Esophagus muscularis mucosa (tissue), 4 donors: ENCODE results near the gene AADACL4. TPM values are rescaled to one million over a fixed set of nuclear protein-coding genes. Genes with fewer than 3 reads are reported as not detected.
"Not testable (repeated sequence)": the region's sequence is repeated elsewhere in the genome, so short reads cannot be mapped to it uniquely, and the experiment has no call there.

Experiments used
- DNase-seq: peaks from one replicate; pipeline ENCODE4 v3.0.0-alpha.2; 2017; ENCODE audit errors: extremely low spot score
- H3K27ac ChIP-seq, 4 donors: fragments of 200-600 bp; sonication (generic); replicated peaks in 1 of 4; 1 replicate in 3 of 4; 2 replicates in 1 of 4; pipeline ENCODE4 v1.5.1; 2016 to 2019; ENCODE audit warnings: mild to moderate bottlenecking in 1 of 4
- H3K27me3 ChIP-seq, 4 donors: fragments of 200-600 bp; sonication (generic); one replicate each; pipeline versions ENCODE4 v1.5.1 to v1.6.0; 2016 to 2019
- H3K36me3 ChIP-seq, 4 donors: fragments of 200-600 bp; sonication (generic); one replicate each; pipeline ENCODE4 v1.5.1; 2016 to 2019
- H3K4me1 ChIP-seq, 4 donors: fragments of 200-600 bp; sonication (generic); one replicate each; pipeline ENCODE4 v1.5.1; 2016 to 2019
- H3K4me3 ChIP-seq, 4 donors: fragments of 200-600 bp; sonication (generic); 1 replicate in 2 of 4; 2 replicates in 2 of 4; pipeline ENCODE4 v1.5.1; 2016 to 2019; ENCODE audit warnings: mild to moderate bottlenecking in 4 of 4, moderate library complexity in 1 of 4
- H3K9me3 ChIP-seq, 4 donors: fragments of 200-600 bp; sonication (generic); 1 replicate in 3 of 4; 2 replicates in 1 of 4; pipeline ENCODE4 v1.5.1; 2016 to 2019
- EP300 ChIP-seq: sonication (generic); formaldehyde crosslinking; IDR thresholded peaks from one replicate; pipeline ENCODE4 v1.6.1; 2017; ENCODE audit warnings: antibody characterized with exemption
- POLR2A ChIP-seq: fragments of 450-650 bp; IDR thresholded peaks from one replicate; pipeline ENCODE4 v1.6.1; 2017; ENCODE audit warnings: antibody characterized with exemption, moderate library complexity, mild to moderate bottlenecking, low read depth
- POLR2AphosphoS5 ChIP-seq, 2 donors: sonication (generic); formaldehyde crosslinking; IDR thresholded peaks; one replicate each; pipeline ENCODE4 v1.6.1; 2017; ENCODE audit warnings: antibody characterized with exemption in 2 of 2
- WGBS: methylation state at CpG from one replicate; pipeline ENCODE4 v1.1.5; 2018; 5-methylcytosine and 5-hydroxymethylcytosine counted together
- intact Hi-C: fragments of 100-400 bp; cut with DNase I; formaldehyde crosslinking; loops from one replicate; pipeline ENCODE4 v1.15.1; 2023
- total RNA-seq, 4 donors: library from RNA; depleted of rRNA; stranded (reverse); fragments of >200 nt; gene quantifications; one replicate each; pipeline versions ENCODE4 v1.1.0 to v1.2.1, GENCODE V29; 2016
- TF ChIP-seq, protein P1 (sequence below), 3 experiments: fragments of 200-600 bp in 2 of 3; fragments of 450-650 bp in 1 of 3; sonication (generic) in 2 of 3; IDR thresholded peaks; one replicate each; pipeline ENCODE4 v1.5.1; 2017 to 2019; ENCODE audit warnings: antibody characterized with exemption in 3 of 3, mild to moderate bottlenecking in 2 of 3, moderate library complexity in 1 of 3

The AADACL4 gene
- total RNA-seq, 4 donors from 2014 or later: not detected

DNA sequence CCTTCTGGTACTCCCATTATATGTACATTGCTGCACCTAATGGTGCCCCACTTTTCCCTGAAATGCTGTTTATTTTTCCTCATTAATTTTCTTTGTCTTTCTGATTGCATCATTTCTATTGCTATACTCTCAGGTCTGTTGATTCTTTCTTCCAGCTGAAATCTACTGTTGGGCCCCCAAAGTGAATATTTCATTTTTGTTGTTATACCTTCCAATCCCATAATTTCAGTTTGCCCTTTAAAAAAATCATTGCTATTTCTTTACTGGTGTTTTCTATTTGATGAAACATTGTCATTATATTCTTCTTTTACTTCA is 3.0 kb upstream of the AADACL4 start:
- Histone ChIP-seq H3K4me1 (peaks cover 0 to 11% (median 7%) of the 10 kb centered on the region in 4 donors), H3K27ac (no peak overlapping the region), H3K4me3 (no peak overlapping the region), H3K27me3 (peaks cover 0 to 6% (median 0%) of the 10 kb centered on the region in 4 donors), H3K36me3 (no peaks in the 10 kb centered on the region), H3K9me3 (peaks cover 0 to 27% (median 23%) of the 10 kb centered on the region in 4 donors)
- intact Hi-C loops: no loop called here
- TF ChIP-seq, protein P1, sequence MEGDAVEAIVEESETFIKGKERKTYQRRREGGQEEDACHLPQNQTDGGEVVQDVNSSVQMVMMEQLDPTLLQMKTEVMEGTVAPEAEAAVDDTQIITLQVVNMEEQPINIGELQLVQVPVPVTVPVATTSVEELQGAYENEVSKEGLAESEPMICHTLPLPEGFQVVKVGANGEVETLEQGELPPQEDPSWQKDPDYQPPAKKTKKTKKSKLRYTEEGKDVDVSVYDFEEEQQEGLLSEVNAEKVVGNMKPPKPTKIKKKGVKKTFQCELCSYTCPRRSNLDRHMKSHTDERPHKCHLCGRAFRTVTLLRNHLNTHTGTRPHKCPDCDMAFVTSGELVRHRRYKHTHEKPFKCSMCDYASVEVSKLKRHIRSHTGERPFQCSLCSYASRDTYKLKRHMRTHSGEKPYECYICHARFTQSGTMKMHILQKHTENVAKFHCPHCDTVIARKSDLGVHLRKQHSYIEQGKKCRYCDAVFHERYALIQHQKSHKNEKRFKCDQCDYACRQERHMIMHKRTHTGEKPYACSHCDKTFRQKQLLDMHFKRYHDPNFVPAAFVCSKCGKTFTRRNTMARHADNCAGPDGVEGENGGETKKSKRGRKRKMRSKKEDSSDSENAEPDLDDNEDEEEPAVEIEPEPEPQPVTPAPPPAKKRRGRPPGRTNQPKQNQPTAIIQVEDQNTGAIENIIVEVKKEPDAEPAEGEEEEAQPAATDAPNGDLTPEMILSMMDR (IDR thresholded peaks at IDR 0.05): no peak
- TF ChIP-seq EP300 (no peak), POLR2A (no peak), POLR2AphosphoS5 (IDR thresholded peaks at IDR 0.05) (no peak)
- no peak for DNase-seq

DNA sequence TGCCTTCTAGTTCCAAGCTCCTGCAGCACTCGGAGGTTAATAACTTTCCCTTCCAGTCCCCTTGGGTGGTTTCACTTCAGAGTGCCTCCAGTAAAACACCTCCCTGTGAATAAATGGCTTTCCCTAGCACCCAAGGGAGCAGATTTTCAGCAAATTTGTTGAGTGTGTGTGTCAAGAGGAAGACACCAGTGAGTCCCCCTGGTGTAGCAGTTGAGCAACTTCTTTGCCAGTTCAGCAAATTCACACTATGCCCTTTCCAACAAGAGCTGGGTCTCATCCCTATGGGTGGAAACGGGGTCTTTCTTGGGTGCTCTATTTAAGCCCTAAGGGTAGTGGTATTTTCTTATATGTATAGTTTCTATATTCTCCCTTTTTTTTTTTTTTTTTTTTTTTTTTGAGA is 806 bp upstream of the AADACL4 start:
- no peak for DNase-seq
- H3K4me1 ChIP-seq: no peaks in the 10 kb centered on the region
- H3K36me3 ChIP-seq: no peaks in the 10 kb centered on the region
- 93% methylated on average over 2 of the region's 2 CpGs for WGBS
- H3K27ac ChIP-seq: no peak overlapping the region
- TF ChIP-seq, protein P1 (IDR thresholded peaks at IDR 0.05): no peak
- TF ChIP-seq EP300 (no peak), POLR2AphosphoS5 (IDR thresholded peaks at IDR 0.05) (no peak), POLR2A (no peak)
- H3K27me3 ChIP-seq: no peaks in the 10 kb centered on the region
- H3K9me3 ChIP-seq: peaks cover 0 to 27% (median 23%) of the 10 kb centered on the region in 4 donors
- no peak overlapping the region for H3K4me3 ChIP-seq
- intact Hi-C loops: no loop called here

DNA sequence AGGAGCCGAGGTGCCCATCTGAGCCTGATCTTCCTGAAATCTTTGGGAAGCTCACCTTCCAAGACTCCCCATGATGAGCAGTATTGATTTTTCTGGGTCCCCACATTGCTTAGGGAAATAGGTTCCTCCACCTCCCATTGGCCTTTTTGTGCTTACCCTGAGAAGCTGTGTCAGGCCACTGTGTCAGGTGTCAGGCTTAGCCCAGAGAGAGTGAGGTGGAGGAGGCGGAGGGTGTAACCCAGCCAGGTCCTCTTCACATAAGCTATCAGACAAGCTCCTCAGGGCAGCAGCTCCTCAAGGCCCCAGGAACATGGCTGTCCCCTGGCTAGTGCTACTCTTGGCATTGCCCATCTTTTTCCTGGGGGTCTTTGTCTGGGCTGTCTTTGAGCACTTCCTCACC is 352 bp downstream of the AADACL4 start:
- Histone ChIP-seq H3K4me1 (no peaks in the 10 kb centered on the region), H3K4me3 (no peak overlapping the region), H3K27ac (no peak overlapping the region), H3K27me3 (no peaks in the 10 kb centered on the region), H3K36me3 (no peaks in the 10 kb centered on the region), H3K9me3 (peaks cover 0 to 25% (median 21%) of the 10 kb centered on the region in 4 donors)
- TF ChIP-seq POLR2A (no peak), EP300 (no peak), POLR2AphosphoS5 (IDR thresholded peaks at IDR 0.05) (no peak)
- TF ChIP-seq, protein P1 (IDR thresholded peaks at IDR 0.05): no peak
- intact Hi-C loops: no loop called here
- WGBS: 100% methylated on average over 2 of the region's 2 CpGs
- no peak for DNase-seq

DNA sequence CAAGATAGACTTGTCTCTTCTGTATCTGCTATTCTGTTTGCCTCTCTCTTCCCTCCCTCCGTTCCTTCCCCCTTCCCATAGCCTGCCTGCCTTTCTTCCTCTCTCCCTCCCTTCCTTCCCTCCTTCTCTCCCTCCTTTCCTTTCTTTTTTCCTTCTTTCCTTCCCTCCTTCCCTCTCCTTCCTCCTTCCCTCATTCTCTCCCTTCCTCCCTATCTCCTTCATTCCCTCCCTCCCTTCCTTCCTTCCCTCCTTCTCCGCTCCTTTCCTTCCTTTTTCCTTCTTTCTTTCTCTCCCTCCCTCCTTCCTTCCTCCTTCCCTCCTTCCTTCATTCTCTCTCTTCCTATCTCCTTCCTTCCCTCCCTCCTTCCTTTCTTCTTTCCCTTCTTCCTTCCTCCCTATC is 944 bp downstream of the AADACL4 start:
- intact Hi-C loops: no loop called here
- Histone ChIP-seq H3K36me3 (no peaks in the 10 kb centered on the region), H3K27me3 (no peaks in the 10 kb centered on the region), H3K27ac (no peak overlapping the region), H3K4me1 (peaks cover 0 to 3% (median 0%) of the 10 kb centered on the region in 4 donors), H3K9me3 (peaks cover 0 to 19% (median 15%) of the 10 kb centered on the region in 4 donors), H3K4me3 (no peak overlapping the region)
- no peak for DNase-seq
- no peak for TF ChIP-seq EP300
- TF ChIP-seq, protein P1 (IDR thresholded peaks at IDR 0.05): no peak
- TF ChIP-seq POLR2AphosphoS5 (IDR thresholded peaks at IDR 0.05): no peak
- TF ChIP-seq POLR2A: no peak
- WGBS: 90% methylated on average over 2 of the region's 2 CpGs

DNA sequence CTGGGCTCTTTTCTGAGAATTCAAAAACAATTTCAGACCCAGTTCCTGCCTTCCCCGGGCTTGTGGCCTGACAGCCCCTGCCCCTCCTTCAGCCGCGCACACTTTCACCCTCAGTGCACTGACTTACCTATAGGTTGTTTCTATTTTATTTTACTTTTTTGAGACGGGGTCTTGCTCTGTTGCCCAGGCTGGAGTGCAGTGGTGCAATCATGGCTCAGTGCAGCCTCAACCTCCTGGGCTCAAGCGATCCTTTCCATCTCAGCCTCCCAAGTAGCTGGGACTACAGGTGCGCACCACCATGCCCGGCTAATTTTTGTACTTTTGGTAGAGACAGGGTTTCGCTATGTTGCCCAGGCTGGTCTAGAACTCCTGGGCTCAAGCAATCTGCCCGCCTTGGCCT is 1.5 kb downstream of the AADACL4 start:
- H3K27ac ChIP-seq, H3K4me1 ChIP-seq, H3K27me3 ChIP-seq, H3K4me3 ChIP-seq, DNase-seq, intact Hi-C loops, H3K36me3 ChIP-seq: not testable (repeated sequence)
- peaks cover 0 to 13% (median 9%) of the 10 kb centered on the region in 4 donors for H3K9me3 ChIP-seq
- WGBS: 96% methylated on average over 9 of the region's 9 CpGs
